ENCODE results near the gene LCORL.

- TF ChIP-seq CTCF (IDR thresholded peaks at IDR 0.05; ENCODE audit: low read depth, low read length, poor library complexity, severe bottlenecking) = no peak
- TF ChIP-seq EZH2phosphoT487 (IDR thresholded peaks at IDR 0.05; ENCODE audit: borderline replicate concordance, low read length) = no peak
Observed at GRCh38 chr4:17934286-17934685, 87.3 kb downstream of the LCORL start.
